Measurements from ENCODE around the gene GLCCI1. TPM values are rescaled to one million over a fixed set of nuclear protein-coding genes. Genes with fewer than 3 reads are reported as not detected.

Gene GLCCI1
- total RNA-seq, 6 experiments from 2014 or later, result 2.4 to 11.1 (median 5.0) TPM

- intact Hi-C loops (cut with DNase I), result no loop called here
- ATAC-seq, result no peak
- no peak overlapping the region for H3K4me3 ChIP-seq
- H3K27ac ChIP-seq, result no peak overlapping the region
- H3K36me3 ChIP-seq, result no peaks in the 10 kb centered on the region
- no peak for DNase-seq
- no peaks in the 10 kb centered on the region for H3K27me3 ChIP-seq
- no peaks in the 10 kb centered on the region for H3K9me3 ChIP-seq
- TF ChIP-seq POLR2A (IDR thresholded peaks at IDR 0.05), result no peak
- TF ChIP-seq, protein P1, sequence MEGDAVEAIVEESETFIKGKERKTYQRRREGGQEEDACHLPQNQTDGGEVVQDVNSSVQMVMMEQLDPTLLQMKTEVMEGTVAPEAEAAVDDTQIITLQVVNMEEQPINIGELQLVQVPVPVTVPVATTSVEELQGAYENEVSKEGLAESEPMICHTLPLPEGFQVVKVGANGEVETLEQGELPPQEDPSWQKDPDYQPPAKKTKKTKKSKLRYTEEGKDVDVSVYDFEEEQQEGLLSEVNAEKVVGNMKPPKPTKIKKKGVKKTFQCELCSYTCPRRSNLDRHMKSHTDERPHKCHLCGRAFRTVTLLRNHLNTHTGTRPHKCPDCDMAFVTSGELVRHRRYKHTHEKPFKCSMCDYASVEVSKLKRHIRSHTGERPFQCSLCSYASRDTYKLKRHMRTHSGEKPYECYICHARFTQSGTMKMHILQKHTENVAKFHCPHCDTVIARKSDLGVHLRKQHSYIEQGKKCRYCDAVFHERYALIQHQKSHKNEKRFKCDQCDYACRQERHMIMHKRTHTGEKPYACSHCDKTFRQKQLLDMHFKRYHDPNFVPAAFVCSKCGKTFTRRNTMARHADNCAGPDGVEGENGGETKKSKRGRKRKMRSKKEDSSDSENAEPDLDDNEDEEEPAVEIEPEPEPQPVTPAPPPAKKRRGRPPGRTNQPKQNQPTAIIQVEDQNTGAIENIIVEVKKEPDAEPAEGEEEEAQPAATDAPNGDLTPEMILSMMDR (IDR thresholded peaks at IDR 0.05), result no peak
- 88% methylated on average over 9 of the region's 9 CpGs for WGBS (ENCODE audit: insufficient coverage, low coverage, low lambda C conversion rate, missing lambda C conversion rate)
- H3K4me1 ChIP-seq, result peaks cover 0 to 6% (median 0%) of the 10 kb centered on the region in 4 donors
Measured at GRCh38 chr7:7971308-7972040, 2.9 kb downstream of the GLCCI1 start.

DNA sequence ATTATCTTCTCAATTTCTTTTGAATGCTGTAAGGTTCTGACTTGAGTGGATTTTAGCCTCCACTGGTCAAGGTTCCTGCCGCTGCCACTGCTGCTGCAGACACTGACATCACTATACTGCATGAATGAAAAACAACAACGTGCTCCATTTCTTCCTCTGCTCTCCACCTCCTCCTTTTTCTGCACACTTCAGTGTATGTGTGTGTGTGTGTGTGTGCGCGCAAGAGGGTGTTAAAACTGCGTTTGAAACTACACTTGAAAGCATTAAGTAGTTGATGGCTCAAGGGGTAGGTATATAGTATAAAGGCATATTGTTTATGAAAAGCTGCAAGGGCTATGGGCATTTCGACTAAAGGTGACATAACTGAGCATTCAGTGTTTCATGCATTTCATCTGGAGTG is 3.5 kb downstream of the GLCCI1 start:
- no peaks in the 10 kb centered on the region for H3K27me3 ChIP-seq
- ATAC-seq (no peak), DNase-seq (no peak)
- no peaks in the 10 kb centered on the region for H3K36me3 ChIP-seq
- 50% methylated on average over 6 of the region's 6 CpGs for WGBS (ENCODE audit: insufficient coverage, low coverage, low lambda C conversion rate, missing lambda C conversion rate)
- TF ChIP-seq POLR2A (IDR thresholded peaks at IDR 0.05), result no peak
- TF ChIP-seq, protein P1 (IDR thresholded peaks at IDR 0.05), result no peak
- no peak overlapping the region for H3K27ac ChIP-seq
- intact Hi-C loops (cut with DNase I), result no loop called here
- H3K9me3 ChIP-seq, result no peaks in the 10 kb centered on the region
- H3K4me3 ChIP-seq, result no peak overlapping the region
- peaks cover 0 to 6% (median 0%) of the 10 kb centered on the region in 4 donors for H3K4me1 ChIP-seq

DNA sequence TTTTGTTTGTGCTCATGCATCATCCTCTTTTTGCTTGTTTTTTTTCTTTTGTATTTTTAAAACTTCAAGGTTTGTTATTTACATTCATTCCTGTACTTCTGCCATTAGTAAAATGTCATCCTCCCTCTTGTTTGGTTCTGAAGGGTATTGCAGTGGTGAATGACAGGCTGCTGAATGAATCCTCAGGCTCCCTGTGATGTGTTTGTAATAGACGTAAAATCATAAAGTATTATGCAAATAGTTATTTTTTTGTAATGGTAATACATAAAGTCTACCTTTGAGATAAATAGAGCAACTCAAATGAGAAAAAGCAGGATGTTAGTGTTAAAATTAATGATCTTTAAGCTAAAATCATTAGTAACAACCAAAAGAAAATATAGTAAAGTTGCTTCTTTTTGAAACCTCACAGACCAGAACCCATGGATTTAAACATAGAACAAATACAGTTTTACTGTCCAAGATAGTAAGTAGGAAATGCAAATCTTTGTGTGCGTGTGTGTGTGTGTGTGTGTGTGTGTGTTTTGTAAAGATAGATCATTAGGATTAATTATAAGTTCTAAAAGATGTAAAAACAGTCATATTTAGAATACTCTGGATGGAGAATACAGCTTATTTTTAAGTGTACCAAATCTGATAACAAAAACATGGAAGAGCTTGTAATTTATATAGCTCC is 4.5 kb downstream of the GLCCI1 start:
- ATAC-seq, result no peak
- Histone ChIP-seq H3K9me3 (no peaks in the 10 kb centered on the region), H3K36me3 (no peaks in the 10 kb centered on the region), H3K27ac (no peak overlapping the region), H3K4me3 (no peak overlapping the region), H3K4me1 (peaks cover 0 to 6% (median 0%) of the 10 kb centered on the region in 4 donors), H3K27me3 (no peaks in the 10 kb centered on the region)
- no peak for DNase-seq
- WGBS (ENCODE audit: insufficient coverage, low coverage, low lambda C conversion rate, missing lambda C conversion rate), result 45% methylated on average over 2 of the region's 2 CpGs
- intact Hi-C loops (cut with DNase I), result no loop called here
- no peak for TF ChIP-seq POLR2A (IDR thresholded peaks at IDR 0.05)
- TF ChIP-seq, protein P1 (IDR thresholded peaks at IDR 0.05), result no peak

GRCh38 chr7:7976677-7977076 is 8.1 kb downstream of the GLCCI1 start:
- no peak overlapping the region for H3K27ac ChIP-seq
- intact Hi-C loops (cut with DNase I), result no loop called here
- WGBS (ENCODE audit: insufficient coverage, low coverage, low lambda C conversion rate, missing lambda C conversion rate), result 51% methylated on average over 2 of the region's 3 CpGs
- no peak overlapping the region for H3K4me3 ChIP-seq
- DNase-seq (no peak), ATAC-seq (no peak)
- H3K36me3 ChIP-seq, result no peaks in the 10 kb centered on the region
- no peaks in the 10 kb centered on the region for H3K27me3 ChIP-seq
- H3K4me1 ChIP-seq, result peaks cover 0 to 11% (median 5%) of the 10 kb centered on the region in 4 donors
- TF ChIP-seq, protein P1 (IDR thresholded peaks at IDR 0.05), result no peak
- no peak for TF ChIP-seq POLR2A (IDR thresholded peaks at IDR 0.05)
- H3K9me3 ChIP-seq, result no peaks in the 10 kb centered on the region

Data from right lobe of liver (tissue), 6 donors.